H9 (cell line): ENCODE data around the gene GPC6. TPM values are rescaled to one million over a fixed set of nuclear protein-coding genes. Genes with fewer than 3 reads are reported as not detected.

Source experiments
- DNase-seq: peaks from one replicate; pipeline ENCODE4 v3.0.0-alpha.2; 2017
- H2AFZ ChIP-seq: one replicate; pipeline ENCODE4 v1.6.1; 2013; ENCODE audit warnings: mild to moderate bottlenecking, low read length, control low read depth, moderate library complexity
- H2AK5ac ChIP-seq: 2 replicates; pipeline ENCODE4 v1.6.1; 2013; ENCODE audit warnings: low read length, control low read depth, mixed read lengths; ENCODE audit not compliant: insufficient read length
- H2BK120ac ChIP-seq: one replicate; pipeline ENCODE4 v1.6.1; 2013; ENCODE audit warnings: low read depth, mild to moderate bottlenecking, low read length, control low read depth, inconsistent platforms; ENCODE audit not compliant: poor library complexity, severe bottlenecking
- H2BK12ac ChIP-seq: 2 replicates; pipeline ENCODE4 v1.6.1; 2013; ENCODE audit warnings: low read length, control low read depth, mixed read lengths, low read depth; ENCODE audit not compliant: insufficient read length
- H2BK15ac ChIP-seq: 2 replicates; pipeline ENCODE4 v1.6.1; 2013; ENCODE audit warnings: low read depth, low read length, control low read depth
- H2BK20ac ChIP-seq: one replicate; pipeline ENCODE4 v1.6.1; 2013; ENCODE audit warnings: low read depth, mild to moderate bottlenecking, low read length, control low read depth, inconsistent platforms; ENCODE audit not compliant: poor library complexity, severe bottlenecking
- H2BK5ac ChIP-seq: 2 replicates; pipeline ENCODE4 v1.6.1; 2013; ENCODE audit warnings: low read length, control low read depth, mixed read lengths; ENCODE audit not compliant: insufficient read length
- H3K14ac ChIP-seq: 2 replicates; pipeline ENCODE4 v1.6.1; 2013; ENCODE audit warnings: low read length, control low read depth; ENCODE audit not compliant: insufficient read depth
- H3K18ac ChIP-seq: 2 replicates; pipeline ENCODE4 v1.6.1; 2013; ENCODE audit warnings: low read depth, mild to moderate bottlenecking, mixed read lengths, low read length, control low read depth; ENCODE audit not compliant: insufficient read length
- H3K23ac ChIP-seq: 2 replicates; pipeline ENCODE4 v1.6.1; 2013; ENCODE audit warnings: low read length, control low read depth, mixed read lengths, low read depth; ENCODE audit not compliant: insufficient read length
- H3K23me2 ChIP-seq: 2 replicates; pipeline ENCODE4 v1.6.1; 2013; ENCODE audit warnings: low read depth, mild to moderate bottlenecking, mixed read lengths, low read length, control low read depth; ENCODE audit not compliant: insufficient read length, poor library complexity, severe bottlenecking
- H3K27ac ChIP-seq: 2 replicates; pipeline ENCODE4 v1.5.1; 2013; ENCODE audit warnings: low read length, control low read depth, mixed read lengths, low read depth; ENCODE audit not compliant: insufficient read length
- H3K27me3 ChIP-seq: 2 replicates; pipeline ENCODE4 v1.6.1; 2013; ENCODE audit warnings: low read length, control low read depth, inconsistent platforms; ENCODE audit not compliant: insufficient read depth
- H3K4ac ChIP-seq: 2 replicates; pipeline ENCODE4 v1.6.1; 2013; ENCODE audit warnings: low read depth, mild to moderate bottlenecking, control low read depth, inconsistent platforms, low read length, moderate library complexity
- H3K4me1 ChIP-seq: 2 replicates; pipeline ENCODE4 v1.6.1; 2013; ENCODE audit warnings: low read length, control low read depth, inconsistent platforms; ENCODE audit not compliant: insufficient read depth
- H3K4me2 ChIP-seq: 2 replicates; pipeline ENCODE4 v1.6.1; 2013; ENCODE audit warnings: low read length, control low read depth, mixed read lengths; ENCODE audit not compliant: insufficient read length, insufficient read depth
- H3K56ac ChIP-seq: 2 replicates; pipeline ENCODE4 v1.6.1; 2013; ENCODE audit warnings: low read depth, mild to moderate bottlenecking, mixed read lengths, low read length, control low read depth; ENCODE audit not compliant: insufficient read length
- H3K79me1 ChIP-seq: 2 replicates; pipeline ENCODE4 v1.6.1; 2013; ENCODE audit warnings: low read depth, mild to moderate bottlenecking, moderate library complexity, low read length, control low read depth, inconsistent platforms; ENCODE audit not compliant: insufficient read depth, poor library complexity, severe bottlenecking
- H3K79me2 ChIP-seq: 2 replicates; pipeline ENCODE4 v1.6.1; 2013; ENCODE audit warnings: low read length, control low read depth, inconsistent platforms; ENCODE audit not compliant: insufficient read depth
- H3K9ac ChIP-seq: 2 replicates; pipeline ENCODE4 v1.6.1; 2013; ENCODE audit warnings: low read length, control low read depth, mixed read lengths; ENCODE audit not compliant: insufficient read length; ENCODE audit errors: extremely low read depth
- H3K9me3 ChIP-seq: one replicate; pipeline ENCODE4 v1.6.1; 2013; ENCODE audit warnings: low read depth, low read length, inconsistent platforms; ENCODE audit not compliant: control insufficient read depth
- H3T11ph ChIP-seq: one replicate; pipeline ENCODE4 v1.6.1; 2013; ENCODE audit warnings: mild to moderate bottlenecking, low read length, control low read depth, inconsistent platforms
- H4K20me1 ChIP-seq: one replicate; pipeline ENCODE4 v1.6.1; 2013; ENCODE audit not compliant: control insufficient read depth, insufficient read length, insufficient read depth
- H4K5ac ChIP-seq: 2 replicates; pipeline ENCODE4 v1.6.1; 2013; ENCODE audit warnings: low read depth, mild to moderate bottlenecking, mixed read lengths, low read length, control low read depth; ENCODE audit not compliant: insufficient read length
- H4K8ac ChIP-seq: replicated peaks from 2 replicates; pipeline ENCODE4 v1.6.1; 2013; ENCODE audit warnings: low read length, control low read depth, mixed read lengths, low read depth; ENCODE audit not compliant: insufficient read length
- H4K91ac ChIP-seq: 2 replicates; pipeline ENCODE4 v1.6.1; 2013; ENCODE audit warnings: low read depth, mild to moderate bottlenecking, moderate library complexity, mixed read lengths, low read length, control low read depth; ENCODE audit not compliant: insufficient read length
- H3K27ac Mint-ChIP-seq, 3 experiments: 2 replicates in 2 of 3; 3 replicates in 1 of 3; pipeline ENCODE4 v1.8.0; 2020 to 2021; ENCODE audit warnings: mixed read lengths in 3 of 3, mild to moderate bottlenecking in 1 of 3, moderate library complexity in 1 of 3
- H3K27me3 Mint-ChIP-seq: 2 replicates; pipeline ENCODE4 v1.8.0; 2021; ENCODE audit warnings: low read depth, mild to moderate bottlenecking, moderate library complexity, mixed read lengths
- H3K36me3 Mint-ChIP-seq, 3 experiments: 2 replicates in 2 of 3; 3 replicates in 1 of 3; pipeline ENCODE4 v1.8.0; 2020 to 2021; ENCODE audit warnings: low read depth in 3 of 3, mixed read lengths in 3 of 3; ENCODE audit not compliant: insufficient read depth in 1 of 3
- H3K4me1 Mint-ChIP-seq, 2 experiments: 2 replicates each; pipeline ENCODE4 v1.8.0; 2020; ENCODE audit warnings: mixed read lengths in 2 of 2
- H3K4me3 Mint-ChIP-seq, 2 experiments: 2 replicates in 1 of 2; 3 replicates in 1 of 2; pipeline ENCODE4 v1.8.0; 2020 to 2021; ENCODE audit warnings: mild to moderate bottlenecking in 2 of 2, mixed read lengths in 2 of 2, moderate library complexity in 1 of 2
- H3K9me3 Mint-ChIP-seq, 2 experiments: 2 replicates in 1 of 2; 3 replicates in 1 of 2; pipeline ENCODE4 v1.8.0; 2020; ENCODE audit warnings: mild to moderate bottlenecking in 2 of 2, mixed read lengths in 2 of 2, moderate library complexity in 1 of 2
- WGBS: extraction: QIAGEN DNeasy Blood & Tissue Kit; methylation state at CpG from one replicate; pipeline ENCODE4 v1.1.7; 2013; ENCODE audit warnings: missing lambda C conversion rate, low lambda C conversion rate, mixed read lengths; ENCODE audit not compliant: insufficient read length; ENCODE audit errors: extremely low coverage; 5-methylcytosine and 5-hydroxymethylcytosine counted together
- total RNA-seq: library from RNA; stranded (reverse); gene quantifications from 2 replicates; pipeline ENCODE4 v1.2.1, GENCODE V29; 2021
- TF ChIP-seq, protein P1 (sequence below): fragments of 200-600 bp; sonication (generic); conservative IDR thresholded peaks from 3 replicates; pipeline ENCODE4 v1.8.0; 2021; ENCODE audit warnings: antibody characterized with exemption, mild to moderate bottlenecking

Gene GPC6
- total RNA-seq, 1 experiment from 2014 or later: 15.6 TPM

- no peak for DNase-seq
- Mint-ChIP-seq H3K27me3 (no peaks in the 10 kb centered on the region), H3K4me1 (peaks cover 5 to 7% of the 10 kb centered on the region in 2 experiments), H3K4me3 (no peak overlapping the region), H3K36me3 (no peaks in the 10 kb centered on the region), H3K27ac (no peak overlapping the region), H3K9me3 (no peaks in the 10 kb centered on the region)
- Histone ChIP-seq H3K4ac (no peak overlapping the region), H3K18ac (no peak overlapping the region), H4K20me1 (no peaks in the 10 kb centered on the region), H2BK12ac (no peak overlapping the region), H3K27ac (no peak overlapping the region), H3K23me2 (no peaks in the 10 kb centered on the region), H3K79me1 (no peaks in the 10 kb centered on the region), H2AFZ (no peak overlapping the region), H3K4me1 (no peaks in the 10 kb centered on the region), H3K14ac (no peak overlapping the region), H3K23ac (no peak overlapping the region), H2BK5ac (no peak overlapping the region), H4K91ac (no peak overlapping the region), H3K79me2 (no peaks in the 10 kb centered on the region), H4K5ac (no peak overlapping the region), H3K56ac (no peak overlapping the region), H2AK5ac (no peak overlapping the region), H2BK120ac (no peak overlapping the region), H3T11ph (no peak overlapping the region), H3K4me2 (no peak overlapping the region), H2BK15ac (no peak overlapping the region), H4K8ac (no peak overlapping the region), H3K27me3 (no peaks in the 10 kb centered on the region), H2BK20ac (no peak overlapping the region), H3K9ac (no peak overlapping the region), H3K9me3 (no peaks in the 10 kb centered on the region)
- no CpG with 5 or more reads among the region's 2 CpGs for WGBS
- TF ChIP-seq, protein P1, sequence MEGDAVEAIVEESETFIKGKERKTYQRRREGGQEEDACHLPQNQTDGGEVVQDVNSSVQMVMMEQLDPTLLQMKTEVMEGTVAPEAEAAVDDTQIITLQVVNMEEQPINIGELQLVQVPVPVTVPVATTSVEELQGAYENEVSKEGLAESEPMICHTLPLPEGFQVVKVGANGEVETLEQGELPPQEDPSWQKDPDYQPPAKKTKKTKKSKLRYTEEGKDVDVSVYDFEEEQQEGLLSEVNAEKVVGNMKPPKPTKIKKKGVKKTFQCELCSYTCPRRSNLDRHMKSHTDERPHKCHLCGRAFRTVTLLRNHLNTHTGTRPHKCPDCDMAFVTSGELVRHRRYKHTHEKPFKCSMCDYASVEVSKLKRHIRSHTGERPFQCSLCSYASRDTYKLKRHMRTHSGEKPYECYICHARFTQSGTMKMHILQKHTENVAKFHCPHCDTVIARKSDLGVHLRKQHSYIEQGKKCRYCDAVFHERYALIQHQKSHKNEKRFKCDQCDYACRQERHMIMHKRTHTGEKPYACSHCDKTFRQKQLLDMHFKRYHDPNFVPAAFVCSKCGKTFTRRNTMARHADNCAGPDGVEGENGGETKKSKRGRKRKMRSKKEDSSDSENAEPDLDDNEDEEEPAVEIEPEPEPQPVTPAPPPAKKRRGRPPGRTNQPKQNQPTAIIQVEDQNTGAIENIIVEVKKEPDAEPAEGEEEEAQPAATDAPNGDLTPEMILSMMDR: no peak
Measured at GRCh38 chr13:93941444-93941843, 714.8 kb downstream of the GPC6 start.
